Bronchial epithelial cell (primary cell): ENCODE data around the gene SLC15A4. TPM values are rescaled to one million over a fixed set of nuclear protein-coding genes. Genes with fewer than 3 reads are reported as not detected.
"Not testable (repeated sequence)": the region's sequence is repeated elsewhere in the genome, so short reads cannot be mapped to it uniquely, and the experiment has no call there.

Experiments used
- DNase-seq: peaks from one replicate; pipeline ENCODE4 v3.0.0-alpha.2; 2010; ENCODE audit warnings: low read depth
- FAIRE-seq: peaks from 2 replicates; lab custom pipeline; 2011; peaks lifted over from hg19 to GRCh38; lab: Jason Lieb, UNC
- H3K27me3 ChIP-seq: 2 replicates; pipeline ENCODE4 v1.5.1; 2011; ENCODE audit warnings: low read length; ENCODE audit not compliant: control insufficient read depth, insufficient read depth
- H3K36me3 ChIP-seq: 2 replicates; pipeline ENCODE4 v1.5.1; 2011; ENCODE audit warnings: low read length; ENCODE audit not compliant: control insufficient read depth, insufficient read depth
- H3K4me3 ChIP-seq: 2 replicates; pipeline ENCODE4 v1.5.1; 2011; ENCODE audit warnings: mild to moderate bottlenecking, low read depth, low read length, control low read depth
- total RNA-seq: library from RNA; depleted of rRNA; stranded (reverse); fragments of >200 nt; gene quantifications from 2 replicates; pipeline ENCODE4 v1.2.1, GENCODE V29; 2014
- TF ChIP-seq, protein P1 (sequence below): IDR thresholded peaks from 2 replicates; pipeline ENCODE4 v1.5.1; 2011; ENCODE audit warnings: mild to moderate bottlenecking, moderate library complexity, low read length, control low read depth, inconsistent platforms; ENCODE audit not compliant: insufficient read depth, severe bottlenecking

Gene SLC15A4
- total RNA-seq, 1 donor from 2014 or later, result 70.0 TPM

DNA sequence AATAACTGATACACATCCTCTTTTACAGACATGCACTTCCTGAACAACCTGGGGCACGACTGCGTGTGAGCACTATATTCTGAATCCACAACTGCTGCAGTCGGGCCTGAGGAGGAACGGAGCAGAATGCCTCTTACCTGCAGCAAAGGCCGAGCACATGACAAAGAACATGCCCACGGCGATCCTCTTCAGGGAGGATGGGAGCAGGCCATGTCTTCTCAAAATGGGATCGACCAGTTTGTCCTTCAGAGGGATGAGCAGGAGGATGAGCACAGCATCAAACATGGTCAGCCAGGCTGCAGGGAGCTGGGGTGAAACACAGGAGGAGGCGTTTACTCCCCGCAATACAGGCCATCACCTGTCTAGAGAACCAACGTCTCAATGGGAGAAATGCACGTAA is 15.1 kb downstream of the SLC15A4 start:
- FAIRE-seq, result no peak
- Histone ChIP-seq H3K4me3 (no peak overlapping the region), H3K36me3 (peaks cover 10% of the 10 kb centered on the region), H3K27me3 (no peaks in the 10 kb centered on the region)
- TF ChIP-seq, protein P1, sequence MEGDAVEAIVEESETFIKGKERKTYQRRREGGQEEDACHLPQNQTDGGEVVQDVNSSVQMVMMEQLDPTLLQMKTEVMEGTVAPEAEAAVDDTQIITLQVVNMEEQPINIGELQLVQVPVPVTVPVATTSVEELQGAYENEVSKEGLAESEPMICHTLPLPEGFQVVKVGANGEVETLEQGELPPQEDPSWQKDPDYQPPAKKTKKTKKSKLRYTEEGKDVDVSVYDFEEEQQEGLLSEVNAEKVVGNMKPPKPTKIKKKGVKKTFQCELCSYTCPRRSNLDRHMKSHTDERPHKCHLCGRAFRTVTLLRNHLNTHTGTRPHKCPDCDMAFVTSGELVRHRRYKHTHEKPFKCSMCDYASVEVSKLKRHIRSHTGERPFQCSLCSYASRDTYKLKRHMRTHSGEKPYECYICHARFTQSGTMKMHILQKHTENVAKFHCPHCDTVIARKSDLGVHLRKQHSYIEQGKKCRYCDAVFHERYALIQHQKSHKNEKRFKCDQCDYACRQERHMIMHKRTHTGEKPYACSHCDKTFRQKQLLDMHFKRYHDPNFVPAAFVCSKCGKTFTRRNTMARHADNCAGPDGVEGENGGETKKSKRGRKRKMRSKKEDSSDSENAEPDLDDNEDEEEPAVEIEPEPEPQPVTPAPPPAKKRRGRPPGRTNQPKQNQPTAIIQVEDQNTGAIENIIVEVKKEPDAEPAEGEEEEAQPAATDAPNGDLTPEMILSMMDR, result no peak
- no peak for DNase-seq

GRCh38 chr12:128807161-128807724 is 16.5 kb downstream of the SLC15A4 start:
- DNase-seq (no peak), FAIRE-seq (no peak)
- H3K36me3 ChIP-seq, result peaks cover 9% of the 10 kb centered on the region
- TF ChIP-seq, protein P1, result no peak
- no peak overlapping the region for H3K4me3 ChIP-seq
- H3K27me3 ChIP-seq, result no peaks in the 10 kb centered on the region

- DNase-seq (no peak), FAIRE-seq (no peak)
- H3K27me3 ChIP-seq, result no peaks in the 10 kb centered on the region
- no peak overlapping the region for H3K4me3 ChIP-seq
- H3K36me3 ChIP-seq, result peaks cover 9% of the 10 kb centered on the region
- TF ChIP-seq, protein P1, result no peak
Observed at GRCh38 chr12:128806573-128806972, 17.2 kb downstream of the SLC15A4 start.

DNA sequence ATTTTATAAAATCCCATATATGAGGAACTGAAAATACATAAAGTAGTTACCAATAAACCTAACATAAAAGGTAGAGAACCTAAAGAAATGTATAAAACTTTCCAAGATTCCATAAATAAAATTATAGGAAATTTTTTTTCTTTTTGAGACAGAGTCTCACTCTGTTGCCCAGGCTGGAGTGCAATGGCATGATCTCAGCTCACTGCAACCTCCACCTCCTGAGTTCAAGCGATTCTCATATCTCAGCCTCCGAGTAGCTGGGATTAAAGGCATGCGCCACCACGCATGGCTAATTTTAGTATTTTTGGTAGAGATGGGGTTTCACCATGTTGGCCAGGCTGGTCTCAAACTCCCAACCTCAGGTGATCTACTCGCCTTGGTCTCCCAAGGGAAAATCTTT is 18.4 kb downstream of the SLC15A4 start:
- peaks cover 10% of the 10 kb centered on the region for H3K36me3 ChIP-seq
- not testable (repeated sequence) for FAIRE-seq, DNase-seq, H3K27me3 ChIP-seq, H3K4me3 ChIP-seq

- no peaks in the 10 kb centered on the region for H3K27me3 ChIP-seq
- no peak overlapping the region for H3K4me3 ChIP-seq
- peaks cover 10% of the 10 kb centered on the region for H3K36me3 ChIP-seq
- FAIRE-seq (no peak), DNase-seq (no peak)
- TF ChIP-seq, protein P1, result no peak
Observed at GRCh38 chr12:128804762-128805161, 19.0 kb downstream of the SLC15A4 start.

GRCh38 chr12:128803788-128804187 is 20.0 kb downstream of the SLC15A4 start:
- Histone ChIP-seq H3K36me3 (peaks cover 12% of the 10 kb centered on the region), H3K27me3 (no peaks in the 10 kb centered on the region), H3K4me3 (no peak overlapping the region)
- TF ChIP-seq, protein P1, result no peak
- FAIRE-seq (no peak), DNase-seq (no peak)
